CD4-positive, alpha-beta T cell treated with Interferon alpha-2 for 1 hour (primary cell): ENCODE results near the gene MTTP.
"Not testable (repeated sequence)": the region's sequence is repeated elsewhere in the genome, so short reads cannot be mapped to it uniquely, and the experiment has no call there.

Source experiments
- DNase-seq, 2 donors: peaks; one replicate each; pipeline ENCODE4 v3.0.0-alpha.2; 2020 to 2022

The MTTP gene

DNA sequence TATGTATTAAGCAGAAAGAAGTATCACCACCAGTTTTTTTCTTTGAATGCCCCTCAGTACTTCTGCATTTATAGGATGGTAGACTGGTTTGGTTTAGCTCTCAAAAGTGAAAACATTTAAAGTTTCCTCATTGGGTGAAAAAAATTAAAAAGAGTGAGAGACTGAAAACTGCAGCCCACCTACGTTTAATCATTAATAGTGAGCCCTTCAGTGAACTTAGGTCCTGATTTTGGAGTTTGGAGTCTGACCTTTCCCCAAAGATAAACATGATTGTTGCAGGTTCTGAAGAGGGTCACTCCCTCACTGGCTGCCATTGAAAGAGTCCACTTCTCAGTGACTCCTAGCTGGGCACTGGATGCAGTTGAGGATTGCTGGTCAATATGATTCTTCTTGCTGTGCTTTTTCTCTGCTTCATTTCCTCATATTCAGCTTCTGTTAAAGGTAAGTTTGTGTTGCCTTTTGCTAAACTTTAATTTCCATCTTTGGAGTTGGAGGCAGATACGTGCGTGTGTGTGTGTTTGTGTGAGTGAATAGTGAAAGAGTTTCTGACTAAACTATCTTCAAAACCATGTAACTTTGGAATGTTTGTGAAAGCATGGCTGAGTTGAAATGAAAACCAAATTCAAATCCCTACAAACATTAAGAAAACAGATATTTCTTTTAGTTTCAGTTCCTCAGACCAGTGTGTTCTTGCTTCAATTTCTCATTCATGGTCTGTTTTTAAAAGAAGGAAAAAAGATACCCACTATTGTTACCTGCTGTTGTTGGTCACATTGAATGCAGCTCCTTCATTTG is at the start of gene MTTP:
MTTP (plus strand) TSS at position 295 of the 795 bp plus-strand sequence; CDS start at position 381, 86 bp downstream.
- no peak for DNase-seq

DNA sequence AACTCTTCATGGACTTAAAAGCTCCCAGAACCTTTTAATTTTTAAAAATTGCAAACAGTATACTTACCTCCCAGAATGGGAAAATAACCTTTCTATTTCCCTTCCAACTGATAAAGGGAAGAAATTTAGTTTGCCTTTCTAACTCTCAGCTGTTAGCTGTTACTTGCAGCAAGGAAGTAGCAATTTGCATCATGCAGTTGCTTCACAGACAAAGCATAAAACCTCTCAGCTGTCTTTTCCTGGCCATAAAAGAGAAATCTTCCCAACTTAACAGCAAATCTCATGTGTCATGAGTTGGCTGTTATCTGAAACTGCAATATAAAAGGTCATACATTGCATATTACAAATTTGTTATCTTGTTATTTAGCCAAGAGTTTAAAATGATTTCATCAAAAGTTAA is 45.4 kb upstream of the MTTP start:
- no peak for DNase-seq

DNA sequence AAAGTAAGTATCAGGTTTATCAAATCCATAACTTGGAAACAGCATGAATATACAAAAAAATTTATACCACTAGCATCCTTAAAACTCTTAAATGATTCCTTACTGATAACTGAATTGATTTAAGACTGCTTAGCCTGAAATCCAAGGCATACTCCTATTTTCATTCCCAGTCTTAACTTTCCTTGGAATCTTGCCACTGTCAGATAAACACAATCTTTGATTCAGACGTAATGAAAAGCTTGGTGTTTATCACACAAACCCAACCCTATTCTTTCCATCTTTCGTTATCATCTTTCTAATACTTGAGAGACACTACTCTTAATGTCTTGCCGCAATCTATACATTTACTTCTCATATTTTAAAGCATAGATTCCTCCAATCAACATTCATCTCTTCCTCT is 44.7 kb upstream of the MTTP start:
- DNase-seq, result no peak

DNA sequence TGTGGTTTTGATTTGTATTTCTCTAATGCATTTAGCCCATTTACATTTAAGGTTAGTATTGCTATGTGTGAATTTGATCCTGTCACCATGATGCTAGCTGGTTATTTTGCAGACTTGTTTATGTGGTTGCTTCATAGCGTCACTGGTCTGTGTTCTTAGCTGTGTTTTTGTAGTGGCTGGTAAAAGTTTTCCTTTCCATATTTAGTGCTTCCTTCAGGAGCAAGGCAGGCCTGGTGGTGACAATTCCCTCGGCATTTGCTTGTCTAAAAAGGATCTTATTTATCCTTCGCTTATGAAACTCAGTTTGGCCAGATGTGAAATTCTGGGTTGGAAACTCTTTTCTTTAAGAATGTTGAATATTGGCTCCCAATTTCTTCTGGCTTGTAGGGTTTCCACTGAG is 39.9 kb upstream of the MTTP start:
- not testable (repeated sequence) for DNase-seq

DNA sequence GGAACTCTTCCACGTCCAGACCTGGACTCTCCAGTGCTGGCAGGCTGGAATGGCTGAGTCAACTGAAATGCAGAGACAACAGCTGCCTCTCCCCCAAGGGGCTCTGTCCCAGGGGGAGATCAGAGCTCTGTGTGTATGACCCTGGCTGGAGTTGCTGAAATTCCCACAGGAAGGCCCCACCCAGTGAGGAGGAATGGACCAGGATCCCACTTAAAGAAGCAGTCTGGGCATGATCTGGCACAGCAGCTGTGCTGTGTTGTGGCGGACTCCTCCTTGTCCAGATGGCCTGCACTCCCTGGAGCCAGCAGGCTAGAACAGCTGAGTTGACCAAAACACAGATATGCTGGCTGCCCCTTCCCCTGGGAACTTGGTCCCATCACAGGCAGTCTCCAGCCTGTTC is 38.4 kb upstream of the MTTP start:
- no peak for DNase-seq

DNA sequence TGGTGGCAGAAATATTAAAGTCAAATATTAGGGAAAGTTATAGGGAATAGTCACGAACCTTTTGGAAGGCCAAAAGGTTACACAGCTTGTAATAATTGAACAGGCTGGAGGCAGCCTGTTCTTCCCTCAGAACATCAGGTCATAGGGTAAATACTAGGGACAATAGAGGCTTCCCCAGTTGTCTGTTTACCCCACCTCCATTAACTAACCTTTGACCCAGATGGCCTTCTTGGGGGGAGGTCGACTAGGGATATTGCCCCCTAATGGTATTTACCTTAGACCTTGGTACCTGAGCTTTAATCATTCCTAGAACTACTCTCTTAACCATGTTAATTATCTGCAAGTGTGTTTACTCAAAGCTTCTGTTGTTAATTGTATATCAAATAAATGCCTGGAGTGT is 37.8 kb upstream of the MTTP start:
- DNase-seq, result no peak

DNA sequence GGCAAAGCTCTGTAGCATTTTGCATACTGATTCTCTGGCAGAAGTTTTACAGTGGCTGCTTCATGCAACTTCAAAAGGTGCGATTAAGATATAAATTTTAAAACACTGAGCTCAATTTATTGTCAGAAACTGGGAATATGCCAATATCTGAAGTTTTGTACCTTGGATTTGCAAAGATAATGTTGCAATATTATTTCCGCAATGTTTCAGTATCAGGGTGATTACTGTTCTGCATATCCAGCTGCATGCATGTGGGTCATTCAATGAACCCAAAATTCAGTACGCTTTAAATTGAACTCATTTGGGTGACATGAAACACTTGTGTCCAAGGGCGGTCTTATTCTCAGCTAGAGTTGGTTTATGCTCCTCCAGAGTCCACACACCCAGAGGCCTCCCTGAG is 37.0 kb upstream of the MTTP start:
- DNase-seq, result no peak

DNA sequence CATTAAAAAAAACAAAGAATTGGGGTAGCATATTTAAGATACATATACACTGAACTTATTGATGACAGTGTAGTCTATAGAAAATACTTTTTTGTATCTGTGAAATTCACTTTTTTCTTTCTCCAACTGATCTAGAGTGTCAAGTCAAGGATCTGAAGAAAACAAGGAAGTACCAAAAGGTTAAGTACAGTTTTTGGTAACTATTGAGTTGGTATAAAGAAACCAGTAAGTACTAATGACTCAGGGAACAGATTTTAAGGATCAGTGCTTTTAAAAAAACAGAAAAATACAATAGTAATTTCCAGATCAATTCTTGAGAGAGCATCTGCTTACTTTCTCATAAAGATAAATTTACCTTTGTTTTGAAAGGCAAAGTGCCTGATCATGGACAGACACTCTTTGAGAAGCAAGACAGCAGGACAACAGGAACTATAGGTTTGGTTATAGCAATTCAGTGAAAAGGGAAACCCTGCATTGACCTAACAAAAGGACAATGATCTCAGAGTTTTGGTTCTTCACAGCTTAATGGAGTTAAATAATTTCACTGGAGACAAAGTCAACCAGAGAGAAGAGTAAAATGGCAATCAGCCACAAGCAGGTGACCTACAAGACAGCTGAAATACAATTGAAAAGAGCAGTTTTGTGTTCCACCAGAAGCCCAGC is 34.2 kb upstream of the MTTP start:
- DNase-seq, result no peak

DNA sequence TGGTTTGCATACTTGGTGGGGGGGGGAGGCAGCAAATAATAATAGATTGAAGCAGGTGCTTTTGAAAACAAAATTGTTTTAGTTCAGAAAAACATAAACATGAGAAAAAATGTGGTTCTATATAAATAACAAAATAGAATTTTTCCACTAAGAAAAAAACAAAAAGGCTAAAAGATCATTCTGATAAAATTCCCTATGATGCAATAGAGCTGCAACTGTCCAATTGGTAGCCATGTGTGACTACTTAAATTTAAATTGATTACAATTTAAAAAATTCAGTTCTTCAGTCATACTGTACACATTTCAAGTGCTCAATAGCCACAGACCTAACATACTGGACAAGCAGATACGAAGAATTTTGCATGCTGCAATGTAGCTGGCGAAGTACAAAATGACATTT is 21.8 kb upstream of the MTTP start:
- DNase-seq, result no peak

DNA sequence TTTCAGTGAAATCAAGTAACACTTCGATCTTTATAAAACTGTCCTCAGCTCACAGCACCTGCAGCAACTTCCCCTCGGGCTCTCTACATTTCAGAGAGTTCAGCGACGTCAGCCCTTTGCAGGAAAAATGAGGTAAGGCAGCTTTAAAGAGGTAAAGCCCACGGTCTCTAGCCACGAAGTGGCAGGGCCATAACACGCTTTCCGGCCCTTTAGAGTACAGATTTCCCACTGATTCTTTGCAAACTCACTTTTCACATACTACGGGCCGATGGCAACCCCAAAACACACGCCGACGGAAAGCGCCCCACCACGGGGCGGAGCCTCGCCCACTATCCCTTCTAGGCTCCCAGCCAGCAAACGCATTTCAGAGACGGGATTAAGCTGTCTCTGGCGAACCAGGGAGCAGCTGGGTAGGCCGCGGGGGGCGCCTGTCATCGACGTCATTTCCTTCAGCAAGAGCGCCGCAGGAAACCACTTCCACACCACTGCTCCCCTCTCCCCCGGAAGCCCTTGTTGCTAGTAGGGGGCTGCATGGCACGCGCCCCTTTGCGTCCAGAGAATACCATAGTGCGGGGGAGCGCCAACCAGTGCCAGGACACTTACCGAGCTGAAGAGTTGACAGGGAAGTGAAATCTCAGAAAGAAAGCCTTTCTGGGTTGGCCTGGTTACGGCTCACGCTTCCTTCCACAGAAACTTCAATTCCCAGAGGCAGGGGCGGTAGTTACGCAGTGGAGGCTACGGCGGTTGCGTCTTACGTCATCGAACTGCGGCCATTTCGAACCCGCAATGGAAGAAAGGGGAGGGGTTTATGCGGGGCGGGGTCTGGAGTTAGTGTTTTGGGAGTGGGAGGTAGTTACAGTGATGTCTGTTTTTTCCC is 11.1 kb upstream of the MTTP start, which contains the start of gene TRMT10A:
TRMT10A (minus strand) TSS at position 730 of the 877 bp plus-strand sequence. CDS start 4,701 bp downstream, outside the sequence.
- peak; percentile 94 to 95 for DNase-seq

DNA sequence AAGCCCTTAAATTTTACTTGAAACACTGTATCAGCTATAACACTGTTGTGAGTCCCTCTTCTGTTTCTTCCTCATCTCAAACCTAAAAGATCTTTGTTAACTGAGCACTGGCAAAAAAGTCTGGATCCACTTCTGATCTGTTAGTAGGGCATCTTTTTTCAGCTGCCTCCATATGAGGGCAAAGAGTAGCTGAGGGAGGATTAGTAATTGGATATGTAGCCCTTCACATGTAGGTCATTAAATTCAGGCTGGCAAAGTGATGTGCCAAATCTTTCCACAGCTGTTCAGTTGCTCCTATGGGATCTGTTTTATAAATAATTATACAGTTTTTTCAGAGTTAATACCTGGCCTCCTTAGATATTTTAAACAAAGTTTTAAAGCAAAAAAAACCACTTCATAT is 9.7 kb upstream of the MTTP start:
- DNase-seq, result no peak

DNA sequence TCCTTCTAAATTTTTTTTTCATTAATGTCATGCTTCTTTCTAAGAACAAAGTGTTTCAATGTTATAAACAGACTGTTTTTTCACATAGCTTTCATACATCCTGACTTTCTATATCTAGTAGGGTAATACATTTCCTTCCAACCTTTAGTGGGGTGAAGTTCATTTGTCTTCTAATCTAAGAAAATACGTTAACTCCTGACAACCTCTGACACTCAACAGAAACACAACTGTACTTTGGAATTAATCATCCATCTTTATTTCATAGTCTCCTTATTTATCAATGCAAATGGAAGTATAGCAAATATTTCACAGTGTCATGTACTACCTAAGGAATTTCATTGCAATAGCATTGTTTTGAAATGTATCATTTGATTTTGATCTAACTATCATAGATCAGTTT is 2.7 kb upstream of the MTTP start:
- DNase-seq, result no peak

DNA sequence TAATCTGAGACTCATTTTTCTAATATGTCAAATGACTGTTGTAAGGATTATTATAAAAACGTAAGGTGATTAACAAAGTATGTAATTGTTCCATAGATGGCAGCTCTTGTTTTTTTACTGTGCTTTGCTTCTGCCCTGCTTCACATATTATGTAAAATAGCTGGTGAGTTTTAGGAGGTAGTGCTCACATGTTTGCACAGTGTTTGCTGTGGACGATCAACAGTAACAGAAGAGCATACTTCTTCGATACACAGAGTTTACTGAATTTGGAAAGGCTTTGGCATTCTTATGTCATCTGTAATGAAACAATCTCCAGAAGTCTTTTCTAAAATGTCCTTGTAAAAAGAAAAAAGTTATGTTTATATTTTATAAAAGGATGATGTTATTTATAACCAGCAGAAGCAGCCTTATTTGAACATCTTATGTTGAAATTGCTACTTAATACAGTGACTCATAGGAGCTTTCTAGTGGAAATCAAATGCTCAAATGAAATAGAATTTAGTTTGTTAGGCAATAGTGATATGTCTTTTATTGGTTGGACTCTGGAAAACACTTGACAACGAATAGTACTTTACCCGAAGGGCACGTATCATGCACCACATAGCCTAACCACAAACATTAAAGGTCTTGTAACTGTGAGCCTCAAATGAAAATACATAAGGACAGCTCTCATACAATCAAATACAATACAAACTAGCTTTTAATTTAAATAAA is 1.9 kb upstream of the MTTP start:
- DNase-seq, result no peak

DNA sequence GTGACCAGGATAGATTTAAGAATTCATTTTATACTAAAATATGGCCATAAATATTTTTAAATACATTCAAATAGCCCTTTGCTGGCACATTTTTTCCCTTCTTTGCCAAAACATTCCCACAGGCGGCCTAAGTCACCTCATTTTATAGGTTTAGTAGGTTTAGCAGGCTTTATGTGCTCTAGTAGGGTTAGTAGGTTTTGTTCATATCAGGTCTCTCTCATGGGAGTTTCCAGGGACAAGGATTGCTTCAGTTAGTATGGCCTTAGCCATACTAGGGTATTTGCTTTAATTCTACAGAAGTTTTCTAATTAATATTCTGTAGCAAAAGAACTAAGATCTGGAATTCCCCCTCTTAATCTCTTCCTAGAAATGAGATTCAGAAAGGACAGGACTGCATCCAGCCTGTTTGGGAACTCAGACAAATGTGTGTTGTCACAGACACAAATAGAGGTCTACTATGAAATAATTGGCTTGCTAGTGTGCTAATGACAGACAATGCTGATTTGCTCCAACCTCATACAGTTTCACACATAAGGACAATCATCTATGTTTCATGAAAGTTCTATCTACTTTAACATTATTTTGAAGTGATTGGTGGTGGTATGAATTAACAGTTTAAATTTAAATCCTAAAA is 772 bp upstream of the MTTP start:
- no peak for DNase-seq

DNA sequence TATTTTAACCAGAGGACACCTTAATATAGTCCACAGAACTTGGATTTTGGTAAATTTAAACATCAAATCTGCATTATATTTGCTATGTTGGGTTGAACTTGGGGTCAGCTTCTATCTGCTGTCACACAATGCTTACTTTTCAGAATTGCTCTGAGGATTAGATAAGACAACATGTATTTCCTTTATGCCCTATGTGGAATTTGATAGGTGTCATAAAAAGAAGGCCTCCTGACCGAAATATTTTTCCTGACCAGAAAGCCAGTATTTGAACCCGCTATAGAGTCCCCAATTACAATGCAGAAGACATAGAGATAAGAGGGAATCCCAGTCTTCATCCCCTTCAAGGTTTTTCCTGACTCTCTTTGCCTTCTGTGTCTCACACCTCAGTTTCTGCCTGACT is 4.1 kb downstream of the MTTP start:
- no peak for DNase-seq

DNA sequence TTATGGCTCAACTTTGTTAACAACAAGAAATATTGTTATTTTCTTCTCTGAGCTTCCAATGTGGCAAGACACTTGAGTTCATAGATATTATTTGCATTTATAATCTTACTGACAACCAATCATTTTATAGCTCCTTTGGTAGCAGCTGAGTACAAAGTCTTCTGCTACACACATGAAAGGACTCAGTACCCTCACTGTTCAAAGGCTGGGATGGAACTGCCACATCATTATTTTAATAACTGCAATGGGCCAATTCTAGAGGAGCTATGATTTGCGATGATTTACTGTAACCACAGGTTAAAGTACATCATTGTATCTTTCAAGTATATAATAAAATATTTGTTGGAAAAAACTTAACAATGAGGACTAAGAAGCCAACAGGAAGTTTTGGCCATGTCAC is 10.9 kb downstream of the MTTP start:
- no peak for DNase-seq

DNA sequence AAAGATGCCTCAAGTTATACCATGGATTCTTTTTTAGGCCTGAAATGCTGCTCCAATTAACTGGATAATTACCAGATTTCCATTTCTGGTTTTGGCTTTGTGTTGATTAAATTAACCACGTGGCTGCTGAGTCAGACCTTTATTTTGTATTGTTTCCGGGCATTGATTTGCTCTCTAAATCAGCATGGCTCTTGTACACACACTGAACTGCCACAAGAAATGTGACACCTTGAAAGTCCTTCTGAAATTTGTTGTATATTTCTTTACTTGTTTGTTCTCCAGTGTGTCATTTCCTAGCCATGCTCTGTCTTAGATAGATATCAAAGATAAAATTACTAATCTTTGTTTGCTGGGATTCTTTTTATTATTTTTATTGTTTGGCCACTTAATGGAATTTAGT is 11.7 kb downstream of the MTTP start:
- DNase-seq, result no peak

DNA sequence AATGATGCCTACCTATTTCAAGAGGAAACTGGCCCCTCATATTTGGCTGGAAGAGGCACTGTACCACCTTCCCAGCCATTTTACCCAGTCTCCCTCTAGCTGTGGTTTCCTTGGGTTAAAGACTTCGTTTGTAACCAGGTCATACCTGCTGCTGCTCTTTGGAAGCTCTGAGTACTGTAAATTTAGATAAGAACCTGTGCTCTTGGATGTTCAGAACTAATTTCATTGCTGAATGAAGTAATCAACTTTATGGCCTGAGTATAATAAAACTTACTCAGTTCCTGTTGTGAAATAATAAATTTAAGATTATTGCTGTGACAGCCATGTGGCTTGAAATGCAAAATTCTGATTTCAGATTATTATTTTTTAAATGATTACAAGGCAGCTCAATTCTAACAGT is 12.2 kb downstream of the MTTP start:
- no peak for DNase-seq

DNA sequence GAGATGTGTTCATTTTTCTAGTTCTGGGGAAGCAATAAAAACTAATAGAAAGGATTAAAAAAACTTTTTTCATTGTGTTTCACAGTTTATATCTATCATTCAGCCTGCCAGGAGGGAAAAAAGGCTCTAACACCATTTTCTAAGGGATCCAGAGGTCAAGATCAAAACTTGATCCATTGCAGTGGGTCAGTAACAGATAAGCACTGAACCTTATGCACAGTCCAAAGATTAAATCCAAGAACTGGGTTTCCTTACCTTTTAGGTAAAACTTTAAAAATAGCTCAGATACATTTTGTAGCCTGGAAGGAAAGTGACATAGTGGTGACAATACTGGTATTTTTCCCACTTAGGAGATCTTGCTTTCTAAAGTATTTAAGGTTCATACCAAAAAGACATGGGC is 12.7 kb downstream of the MTTP start:
- DNase-seq, result no peak

DNA sequence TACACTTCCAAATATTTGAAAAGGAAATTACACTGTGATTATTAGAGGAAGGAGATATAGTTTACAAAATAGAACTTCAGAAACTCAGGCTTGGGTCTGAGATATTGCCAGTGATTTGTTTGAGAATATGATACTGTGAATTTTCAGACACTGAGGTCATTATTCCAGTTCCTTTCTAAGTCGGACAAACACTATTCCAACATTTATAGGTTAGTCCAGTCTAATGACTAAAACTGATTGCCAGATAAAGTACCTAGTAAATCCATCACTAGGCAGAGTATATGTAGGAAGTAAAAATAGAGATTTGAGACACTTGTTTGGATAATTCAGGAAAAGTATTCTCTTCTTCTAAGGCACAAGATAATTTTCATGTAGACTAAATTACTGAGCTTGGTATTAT is 13.2 kb downstream of the MTTP start:
- DNase-seq, result no peak

DNA sequence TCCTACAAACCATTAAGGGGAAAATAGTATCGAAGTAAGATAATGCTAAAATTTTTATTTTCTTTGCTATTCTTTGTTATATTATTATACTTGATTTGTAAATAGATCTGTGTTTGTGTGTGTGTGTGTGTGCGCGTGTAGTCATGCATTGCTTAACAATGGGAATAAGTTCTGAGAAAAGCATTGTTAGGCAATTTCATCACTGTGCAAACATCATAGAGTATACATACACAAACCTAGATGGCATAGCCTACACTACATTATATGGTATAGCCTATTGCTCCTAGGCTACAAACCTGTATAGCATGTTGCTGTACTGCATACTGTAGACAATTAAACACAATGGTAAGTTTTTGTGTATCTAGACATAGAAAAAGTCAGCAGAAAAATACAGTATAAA is 17.1 kb downstream of the MTTP start:
- no peak for DNase-seq
